ENCODE measurements around the gene CEP162.
"Not testable (repeated sequence)": the region's sequence is repeated elsewhere in the genome, so short reads cannot be mapped to it uniquely, and the experiment has no call there.

DNA sequence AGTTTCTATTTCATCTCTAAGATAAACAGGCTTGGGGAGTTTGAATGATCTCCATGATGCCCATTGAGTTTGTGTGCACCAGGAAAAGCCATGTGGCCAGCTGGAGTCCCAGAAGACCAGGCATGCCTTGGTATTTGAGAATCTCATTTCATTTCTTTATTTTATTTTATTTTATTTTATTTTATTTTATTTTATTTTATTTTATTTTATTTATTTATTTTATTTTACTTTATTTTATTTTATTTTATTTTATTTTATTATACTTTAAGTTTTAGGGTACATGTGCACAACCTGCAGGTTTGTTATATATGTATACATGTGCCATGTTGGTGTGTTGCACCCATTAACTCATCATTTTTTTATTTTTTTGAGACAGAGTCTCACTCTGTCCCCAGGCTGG lies 142.7 kb downstream of the CEP162 start:
- not testable (repeated sequence) for TF ChIP-seq CTCF (conservative IDR thresholded peaks at IDR 0.05; ENCODE audit: low read depth, low read length); EZH2 (IDR thresholded peaks at IDR 0.05; ENCODE audit: borderline replicate concordance, low read depth, low read length, poor library complexity, severe bottlenecking)

Data from A673 (cell line).